Fibroblast of lung (primary cell): ENCODE data around the gene TMEM9. TPM values are rescaled to one million over a fixed set of nuclear protein-coding genes. Genes with fewer than 3 reads are reported as not detected.

Source experiments
- DNase-seq, 2 donors: peaks; one replicate each; pipeline versions ENCODE4 v3.0.0 to v3.0.0-alpha.2; 2010; ENCODE audit warnings: low read depth in 2 of 2
- H2AFZ ChIP-seq: 2 replicates; pipeline ENCODE4 v1.5.1; 2012; ENCODE audit warnings: low read length, control low read depth, inconsistent platforms
- H3K27ac ChIP-seq: 2 replicates; pipeline ENCODE4 v1.5.1; 2011; ENCODE audit warnings: low read length, control low read depth; ENCODE audit not compliant: insufficient read depth
- H3K27me3 ChIP-seq: 2 replicates; pipeline ENCODE4 v1.5.1; 2011; ENCODE audit warnings: mild to moderate bottlenecking, low read length; ENCODE audit not compliant: control insufficient read depth, insufficient read depth
- H3K36me3 ChIP-seq: 2 replicates; pipeline ENCODE4 v1.5.1; 2011; ENCODE audit warnings: low read length; ENCODE audit not compliant: control insufficient read depth, insufficient read depth
- H3K4me1 ChIP-seq: 2 replicates; pipeline ENCODE4 v1.5.1; 2011; ENCODE audit warnings: low read length; ENCODE audit not compliant: control insufficient read depth, insufficient read depth; ENCODE audit errors: extremely low read depth
- H3K4me2 ChIP-seq: 2 replicates; pipeline ENCODE4 v1.5.1; 2011; ENCODE audit warnings: low read length, control low read depth; ENCODE audit not compliant: insufficient read depth; ENCODE audit errors: extremely low read depth
- H3K4me3 ChIP-seq, 4 experiments: fragments of 200-600 bp in 1 of 4; sonication (generic) in 1 of 4; replicated peaks in 1 of 4; 2 replicates each; pipeline ENCODE4 v1.5.1; 2011 to 2016; ENCODE audit warnings: low read length in 4 of 4, low read depth in 3 of 4, mild to moderate bottlenecking in 3 of 4, control low read depth in 2 of 4, inconsistent platforms in 1 of 4, mixed read lengths in 1 of 4; ENCODE audit not compliant: insufficient read depth in 1 of 4; ENCODE audit errors: control extremely low read depth in 1 of 4
- H3K79me2 ChIP-seq: 2 replicates; pipeline ENCODE4 v1.5.1; 2012; ENCODE audit warnings: mild to moderate bottlenecking, low read length, inconsistent platforms; ENCODE audit not compliant: control insufficient read depth, insufficient read depth
- H3K9ac ChIP-seq: 2 replicates; pipeline ENCODE4 v1.5.1; 2011; ENCODE audit warnings: mild to moderate bottlenecking, low read length, control low read depth; ENCODE audit not compliant: insufficient read depth
- H3K9me3 ChIP-seq: 2 replicates; pipeline ENCODE4 v1.5.1; 2012; ENCODE audit warnings: low read depth, low read length; ENCODE audit not compliant: control insufficient read depth, insufficient read depth
- H4K20me1 ChIP-seq: 2 replicates; pipeline ENCODE4 v1.5.1; 2011; ENCODE audit warnings: low read length; ENCODE audit not compliant: control insufficient read depth, insufficient read depth; ENCODE audit errors: extremely low read depth
- EZH2 ChIP-seq: IDR thresholded peaks from 2 replicates; pipeline ENCODE4 v1.5.1; 2012; ENCODE audit warnings: low read length, control low read depth, mild to moderate bottlenecking; ENCODE audit errors: missing control alignments
- polyA plus RNA-seq, 2 donors: library from polyadenylated mRNA; depleted of rRNA in 1 of 2; stranded (reverse) in 1 of 2; unstranded in 1 of 2; fragments of >200 nt; gene quantifications; 2 replicates each; pipeline ENCODE4 v1.2.1, GENCODE V29; 2011 to 2012; ENCODE audit warnings: missing spikeins in 1 of 2
- total RNA-seq: library from RNA; depleted of rRNA; stranded (reverse); fragments of >200 nt; gene quantifications from 2 replicates; pipeline ENCODE4 v1.2.1, GENCODE V29; 2014
- TF ChIP-seq, protein P1 (sequence below), 2 donors: IDR thresholded peaks in 1 of 2; conservative IDR thresholded peaks in 1 of 2; 1 replicate in 1 of 2; 2 replicates in 1 of 2; pipeline ENCODE4 v1.5.1; 2011 to 2012; ENCODE audit warnings: low read length in 2 of 2, control low read depth in 1 of 2, inconsistent platforms in 1 of 2, low read depth in 1 of 2, mild to moderate bottlenecking in 1 of 2

The TMEM9 gene
- total and polyA plus RNA-seq, 2 donors (not counting 1 experiment from before 2014, with no cell fraction given) = 58.2 to 91.0 TPM

DNA sequence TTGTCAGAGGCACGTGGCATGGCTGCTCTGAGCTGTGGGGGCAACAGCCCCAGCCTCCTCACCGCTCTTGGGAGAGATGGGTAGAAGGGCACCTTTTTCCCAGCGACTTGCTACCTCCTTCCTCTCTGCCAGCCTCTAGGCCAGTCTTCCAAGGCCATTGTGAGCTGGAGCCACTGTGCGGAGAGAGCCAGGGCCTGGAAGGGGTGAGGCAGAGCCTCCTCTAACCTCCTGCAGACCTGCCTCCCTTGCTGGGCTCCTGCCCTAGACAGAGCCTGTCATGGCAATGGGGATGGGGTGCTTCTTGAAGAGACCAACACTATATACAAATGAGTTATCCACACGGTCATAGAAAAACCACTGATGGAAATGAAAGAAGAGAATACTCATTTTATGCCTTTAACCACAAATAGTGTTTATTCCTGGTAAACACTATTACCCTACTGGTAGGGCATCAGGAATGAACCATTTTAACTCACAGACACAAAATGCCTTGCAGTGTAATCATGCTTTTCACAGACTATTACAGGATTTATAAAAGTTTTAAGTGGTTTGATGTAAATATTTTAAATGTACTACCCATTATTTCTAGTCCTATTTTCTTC lies 31.4 kb upstream of the TMEM9 start:
- Histone ChIP-seq H3K27me3 (peaks cover 4% of the 10 kb centered on the region), H3K4me2 (no peak overlapping the region), H4K20me1 (no peaks in the 10 kb centered on the region), H3K36me3 (no peaks in the 10 kb centered on the region), H3K79me2 (no peaks in the 10 kb centered on the region), H3K9me3 (no peaks in the 10 kb centered on the region), H2AFZ (no peak overlapping the region), H3K4me1 (peaks cover 5% of the 10 kb centered on the region), H3K4me3 (no peak overlapping the region), H3K9ac (no peak overlapping the region), H3K27ac (no peak overlapping the region)
- TF ChIP-seq, protein P1, sequence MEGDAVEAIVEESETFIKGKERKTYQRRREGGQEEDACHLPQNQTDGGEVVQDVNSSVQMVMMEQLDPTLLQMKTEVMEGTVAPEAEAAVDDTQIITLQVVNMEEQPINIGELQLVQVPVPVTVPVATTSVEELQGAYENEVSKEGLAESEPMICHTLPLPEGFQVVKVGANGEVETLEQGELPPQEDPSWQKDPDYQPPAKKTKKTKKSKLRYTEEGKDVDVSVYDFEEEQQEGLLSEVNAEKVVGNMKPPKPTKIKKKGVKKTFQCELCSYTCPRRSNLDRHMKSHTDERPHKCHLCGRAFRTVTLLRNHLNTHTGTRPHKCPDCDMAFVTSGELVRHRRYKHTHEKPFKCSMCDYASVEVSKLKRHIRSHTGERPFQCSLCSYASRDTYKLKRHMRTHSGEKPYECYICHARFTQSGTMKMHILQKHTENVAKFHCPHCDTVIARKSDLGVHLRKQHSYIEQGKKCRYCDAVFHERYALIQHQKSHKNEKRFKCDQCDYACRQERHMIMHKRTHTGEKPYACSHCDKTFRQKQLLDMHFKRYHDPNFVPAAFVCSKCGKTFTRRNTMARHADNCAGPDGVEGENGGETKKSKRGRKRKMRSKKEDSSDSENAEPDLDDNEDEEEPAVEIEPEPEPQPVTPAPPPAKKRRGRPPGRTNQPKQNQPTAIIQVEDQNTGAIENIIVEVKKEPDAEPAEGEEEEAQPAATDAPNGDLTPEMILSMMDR (conservative IDR thresholded peaks at IDR 0.05 in 1 of 2, IDR thresholded peaks at IDR 0.05 in 1 of 2; ENCODE audit: low read depth in 1 of 2, low read length in 2 of 2) = no peak
- TF ChIP-seq EZH2 = no peak
- DNase-seq = no peak

DNA sequence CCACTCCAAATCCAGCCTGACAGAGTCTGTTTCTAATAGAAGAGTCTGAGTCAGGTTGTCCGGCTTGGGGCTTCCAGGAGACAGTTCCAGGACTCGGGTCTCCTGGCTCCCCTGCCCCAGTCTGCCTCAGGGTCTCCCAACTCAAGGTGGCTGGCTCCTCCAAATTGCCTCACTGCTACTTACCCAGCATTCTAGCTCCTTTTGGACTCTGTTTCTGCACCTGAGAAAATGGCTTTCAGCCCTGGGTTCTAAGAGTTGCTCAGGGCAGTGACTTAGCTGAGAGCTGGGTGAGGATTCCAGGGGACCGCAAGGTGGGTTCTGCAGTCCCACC lies 30.8 kb upstream of the TMEM9 start:
- Histone ChIP-seq H4K20me1 (no peaks in the 10 kb centered on the region), H3K27me3 (peaks cover 6% of the 10 kb centered on the region), H3K36me3 (no peaks in the 10 kb centered on the region), H3K4me2 (no peak overlapping the region), H3K9ac (no peak overlapping the region), H2AFZ (no peak overlapping the region), H3K4me3 (no peak overlapping the region), H3K4me1 (peaks cover 5% of the 10 kb centered on the region), H3K27ac (no peak overlapping the region), H3K79me2 (no peaks in the 10 kb centered on the region), H3K9me3 (no peaks in the 10 kb centered on the region)
- no peak for DNase-seq
- TF ChIP-seq EZH2 = no peak
- TF ChIP-seq, protein P1 (conservative IDR thresholded peaks at IDR 0.05 in 1 of 2, IDR thresholded peaks at IDR 0.05 in 1 of 2; ENCODE audit: low read depth in 1 of 2, low read length in 2 of 2) = no peak

DNA sequence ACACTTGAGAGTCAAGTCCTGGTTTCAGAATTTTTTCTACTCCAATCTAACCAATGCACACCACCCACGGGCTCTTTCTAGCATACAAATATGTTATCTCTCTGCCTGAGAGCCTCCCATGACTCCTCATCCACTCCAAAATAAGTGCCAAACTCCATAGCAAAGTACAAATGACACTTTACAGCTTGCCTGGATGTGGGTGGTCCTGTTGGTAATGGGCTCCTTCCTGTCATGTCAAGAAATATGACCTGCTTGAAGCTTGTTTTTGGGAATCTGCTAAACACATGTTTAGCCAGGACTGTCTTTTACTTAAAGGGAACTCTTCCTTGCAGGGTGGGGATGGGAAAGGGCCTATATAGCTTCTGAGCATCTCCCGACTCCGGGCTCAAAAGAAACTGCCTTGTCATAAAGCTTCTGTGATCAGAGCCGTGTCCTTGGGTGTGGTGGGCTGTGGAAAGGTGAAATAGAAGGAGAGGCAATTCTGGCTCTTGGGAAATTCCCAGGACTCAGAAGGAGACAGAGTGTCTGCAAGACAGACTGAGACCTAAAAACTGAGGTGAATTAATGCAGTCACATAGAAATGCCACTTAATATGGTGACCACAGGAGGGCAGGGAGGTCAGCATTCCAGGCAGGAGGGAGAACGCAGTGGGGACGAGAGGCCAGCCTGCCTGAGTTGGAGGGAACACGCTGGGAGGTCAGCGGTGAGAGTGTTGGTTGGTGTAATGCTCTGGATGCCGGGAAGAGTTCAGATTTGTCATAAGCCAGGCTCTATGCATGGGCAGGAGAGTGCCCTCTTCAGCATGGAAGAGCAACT lies 30.2 kb upstream of the TMEM9 start:
- peak; percentile 83 to 84 for DNase-seq
- H3K27me3 ChIP-seq = peaks cover 10% of the 10 kb centered on the region
- H3K27ac ChIP-seq = no peak overlapping the region
- no peak overlapping the region for H3K4me2 ChIP-seq
- no peak overlapping the region for H2AFZ ChIP-seq
- no peaks in the 10 kb centered on the region for H3K36me3 ChIP-seq
- TF ChIP-seq, protein P1 (conservative IDR thresholded peaks at IDR 0.05 in 1 of 2, IDR thresholded peaks at IDR 0.05 in 1 of 2; ENCODE audit: low read depth in 1 of 2, low read length in 2 of 2) = peak; percentile 70 to 89
- no peak for TF ChIP-seq EZH2
- H3K9me3 ChIP-seq = no peaks in the 10 kb centered on the region
- no peak overlapping the region for H3K4me3 ChIP-seq
- H3K9ac ChIP-seq = no peak overlapping the region
- H3K79me2 ChIP-seq = no peaks in the 10 kb centered on the region
- H3K4me1 ChIP-seq = peaks cover 5% of the 10 kb centered on the region
- H4K20me1 ChIP-seq = no peaks in the 10 kb centered on the region
